AG04449 (cell line): ENCODE data around the gene RAB5IF.

Source experiments
- CTCF ChIA-PET: fragments of 350-600 bp; formaldehyde crosslinking; extraction: SDS; loops from one replicate; lab custom pipeline; 2021; ENCODE audit warnings: antibody characterized with exemption; lab: Yijun Ruan, JAX
- POLR2A ChIA-PET: fragments of 400-600, 350-600 bp; formaldehyde crosslinking; extraction: SDS; loops from one replicate; lab custom pipeline; 2020; ENCODE audit warnings: antibody characterized with exemption, inconsistent platforms; lab: Yijun Ruan, JAX
- DNase-seq: peaks from one replicate; pipeline ENCODE4 v3.0.0-alpha.2; 2010; ENCODE audit warnings: low read depth, low spot score
- H3K4me3 ChIP-seq: 2 replicates; pipeline ENCODE4 v1.5.1; 2011; ENCODE audit warnings: low read depth, mild to moderate bottlenecking, control low read depth, low read length
- CTCF ChIP-seq: IDR thresholded peaks from one replicate; pipeline ENCODE4 v1.5.1; 2011; ENCODE audit warnings: mild to moderate bottlenecking, moderate library complexity, low read length, control low read depth, inconsistent platforms; ENCODE audit not compliant: insufficient read depth; ENCODE audit errors: missing control alignments

The RAB5IF gene

GRCh38 chr20:36641506-36641843, 35.9 kb downstream of the RAB5IF start:
- no peak for DNase-seq
- CTCF ChIA-PET: no interaction called here
- no peak overlapping the region for H3K4me3 ChIP-seq
- TF ChIP-seq CTCF: no peak
- POLR2A ChIA-PET: no interaction called here

GRCh38 chr20:36642136-36642535, 36.6 kb downstream of the RAB5IF start:
- ChIA-PET CTCF (no interaction called here), POLR2A (no interaction called here)
- DNase-seq: no peak
- H3K4me3 ChIP-seq: no peak overlapping the region
- no peak for TF ChIP-seq CTCF

GRCh38 chr20:36644032-36644705, 38.6 kb downstream of the RAB5IF start:
- CTCF ChIA-PET: no interaction called here
- DNase-seq: no peak
- H3K4me3 ChIP-seq: no peak overlapping the region
- no peak for TF ChIP-seq CTCF
- POLR2A ChIA-PET: no interaction called here

- H3K4me3 ChIP-seq: no peak overlapping the region
- ChIA-PET CTCF (no interaction called here), POLR2A (no interaction called here)
- TF ChIP-seq CTCF: no peak
- no peak for DNase-seq
Observed at GRCh38 chr20:36644706-36645095, 39.1 kb downstream of the RAB5IF start.

GRCh38 chr20:36645353-36645752, 39.8 kb downstream of the RAB5IF start:
- CTCF ChIA-PET: no interaction called here
- H3K4me3 ChIP-seq: no peak overlapping the region
- POLR2A ChIA-PET: no interaction called here
- TF ChIP-seq CTCF: no peak
- DNase-seq: no peak

GRCh38 chr20:36645998-36646397, 40.4 kb downstream of the RAB5IF start, which contains the start of gene SLA2:
Gene SLA2, minus strand, starts transcription at chr20:36646196. Its CDS starts 4,861 bp downstream, at chr20:36641335.
- TF ChIP-seq CTCF: no peak
- ChIA-PET POLR2A (no interaction called here), CTCF (no interaction called here)
- no peak for DNase-seq
- no peak within 1 kb of the TSS for H3K4me3 ChIP-seq
